ENCODE data around the gene GLTP. TPM values are rescaled to one million over a fixed set of nuclear protein-coding genes. Genes with fewer than 3 reads are reported as not detected.

Gene GLTP
- total and polyA plus RNA-seq, 2 of the 4 experiments (the other 2 are of a cell fraction): 34.4 to 58.4 TPM

DNA sequence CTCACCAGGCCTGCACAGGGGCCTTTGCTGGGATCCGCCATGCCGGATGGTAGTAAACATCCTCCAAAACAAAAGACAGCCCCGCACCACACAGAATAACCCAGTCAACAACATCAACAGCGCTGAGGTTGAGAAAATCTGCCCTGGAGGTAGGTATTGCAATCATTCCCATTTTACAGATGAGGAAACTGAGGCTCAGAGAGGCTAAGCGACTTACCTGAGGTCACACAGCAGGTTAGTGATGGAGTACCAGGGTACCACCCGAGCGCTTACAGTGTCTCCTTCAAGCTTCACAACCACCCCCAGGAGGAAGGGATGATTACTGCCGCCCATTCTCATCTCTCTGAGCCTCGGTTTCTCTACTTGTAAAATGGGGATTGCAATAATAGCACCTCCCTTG is 62.1 kb downstream of the GLTP start:
- TF ChIP-seq MXI1 (IDR thresholded peaks at IDR 0.05; ENCODE audit: borderline replicate concordance, low read depth, low read length) (no peak), MAZ (IDR thresholded peaks at IDR 0.05; ENCODE audit: borderline replicate concordance, low read depth, low read length) (no peak), RCOR1 (IDR thresholded peaks at IDR 0.05; ENCODE audit: insufficient replicate concordance, low read length) (no peak), MAFK (IDR thresholded peaks at IDR 0.05; ENCODE audit: low read depth, low read length) (no peak), POLR2A (IDR thresholded peaks at IDR 0.05; ENCODE audit: low read depth, low read length) (no peak), NFE2L2 (IDR thresholded peaks at IDR 0.05; ENCODE audit: low read depth, low read length) (no peak), FOS (IDR thresholded peaks at IDR 0.05; ENCODE audit: low read depth, low read length) (no peak), CHD1 (IDR thresholded peaks at IDR 0.05; ENCODE audit: low read depth, low read length) (no peak), RAD21 (IDR thresholded peaks at IDR 0.05; ENCODE audit: low read length) (no peak), CEBPB (IDR thresholded peaks at IDR 0.05; ENCODE audit: low read depth, low read length) (no peak), BHLHE40 (IDR thresholded peaks at IDR 0.05; ENCODE audit: low read depth, low read length) (no peak), SMC3 (IDR thresholded peaks at IDR 0.05; ENCODE audit: low read depth, low read length) (no peak), RFX5 (IDR thresholded peaks at IDR 0.05; ENCODE audit: low read depth, low read length) (no peak)
- TF ChIP-seq, protein P1, sequence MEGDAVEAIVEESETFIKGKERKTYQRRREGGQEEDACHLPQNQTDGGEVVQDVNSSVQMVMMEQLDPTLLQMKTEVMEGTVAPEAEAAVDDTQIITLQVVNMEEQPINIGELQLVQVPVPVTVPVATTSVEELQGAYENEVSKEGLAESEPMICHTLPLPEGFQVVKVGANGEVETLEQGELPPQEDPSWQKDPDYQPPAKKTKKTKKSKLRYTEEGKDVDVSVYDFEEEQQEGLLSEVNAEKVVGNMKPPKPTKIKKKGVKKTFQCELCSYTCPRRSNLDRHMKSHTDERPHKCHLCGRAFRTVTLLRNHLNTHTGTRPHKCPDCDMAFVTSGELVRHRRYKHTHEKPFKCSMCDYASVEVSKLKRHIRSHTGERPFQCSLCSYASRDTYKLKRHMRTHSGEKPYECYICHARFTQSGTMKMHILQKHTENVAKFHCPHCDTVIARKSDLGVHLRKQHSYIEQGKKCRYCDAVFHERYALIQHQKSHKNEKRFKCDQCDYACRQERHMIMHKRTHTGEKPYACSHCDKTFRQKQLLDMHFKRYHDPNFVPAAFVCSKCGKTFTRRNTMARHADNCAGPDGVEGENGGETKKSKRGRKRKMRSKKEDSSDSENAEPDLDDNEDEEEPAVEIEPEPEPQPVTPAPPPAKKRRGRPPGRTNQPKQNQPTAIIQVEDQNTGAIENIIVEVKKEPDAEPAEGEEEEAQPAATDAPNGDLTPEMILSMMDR (conservative IDR thresholded peaks at IDR 0.05; ENCODE audit: low read depth, low read length): no peak
- TF ChIP-seq, protein P2, sequence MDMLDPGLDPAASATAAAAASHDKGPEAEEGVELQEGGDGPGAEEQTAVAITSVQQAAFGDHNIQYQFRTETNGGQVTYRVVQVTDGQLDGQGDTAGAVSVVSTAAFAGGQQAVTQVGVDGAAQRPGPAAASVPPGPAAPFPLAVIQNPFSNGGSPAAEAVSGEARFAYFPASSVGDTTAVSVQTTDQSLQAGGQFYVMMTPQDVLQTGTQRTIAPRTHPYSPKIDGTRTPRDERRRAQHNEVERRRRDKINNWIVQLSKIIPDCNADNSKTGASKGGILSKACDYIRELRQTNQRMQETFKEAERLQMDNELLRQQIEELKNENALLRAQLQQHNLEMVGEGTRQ (IDR thresholded peaks at IDR 0.05; ENCODE audit: low read depth, low read length): no peak
- TF ChIP-seq, protein P3, sequence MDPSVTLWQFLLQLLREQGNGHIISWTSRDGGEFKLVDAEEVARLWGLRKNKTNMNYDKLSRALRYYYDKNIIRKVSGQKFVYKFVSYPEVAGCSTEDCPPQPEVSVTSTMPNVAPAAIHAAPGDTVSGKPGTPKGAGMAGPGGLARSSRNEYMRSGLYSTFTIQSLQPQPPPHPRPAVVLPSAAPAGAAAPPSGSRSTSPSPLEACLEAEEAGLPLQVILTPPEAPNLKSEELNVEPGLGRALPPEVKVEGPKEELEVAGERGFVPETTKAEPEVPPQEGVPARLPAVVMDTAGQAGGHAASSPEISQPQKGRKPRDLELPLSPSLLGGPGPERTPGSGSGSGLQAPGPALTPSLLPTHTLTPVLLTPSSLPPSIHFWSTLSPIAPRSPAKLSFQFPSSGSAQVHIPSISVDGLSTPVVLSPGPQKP (IDR thresholded peaks at IDR 0.05; ENCODE audit: borderline replicate concordance, low read depth, low read length): no peak
- in situ Hi-C loops (cut with MboI; ENCODE audit: low sequenced_read_pairs) (no loop called here), dilution Hi-C loops (cut with HindIII; ENCODE audit: low sequenced_read_pairs, unreplicated experiment) (no loop called here), intact Hi-C loops (cut with micrococcal nuclease) (no loop called here)
- Histone ChIP-seq H3K18ac (ENCODE audit: low read depth, low read length) (no peak overlapping the region), H3K36me3 (ENCODE audit: control insufficient read depth, insufficient read depth, low read length) (no peaks in the 10 kb centered on the region), H4K20me1 (ENCODE audit: insufficient read depth, low read length) (peaks cover 6% of the 10 kb centered on the region), H2AK9ac (replicated peaks; ENCODE audit: low read depth, low read length, poor library complexity) (no peak overlapping the region), H3K56ac (ENCODE audit: extremely low read depth, insufficient read depth, low read length) (no peak overlapping the region), H4K5ac (ENCODE audit: low read depth, low read length) (no peak overlapping the region), H3K23ac (ENCODE audit: low read depth, low read length) (no peak overlapping the region), H4K91ac (ENCODE audit: insufficient read depth, low read depth, low read length) (no peak overlapping the region), H3K4me2 (ENCODE audit: low read depth, low read length) (no peak overlapping the region), H3K9me3 (ENCODE audit: control insufficient read depth, insufficient read depth, low read length) (no peaks in the 10 kb centered on the region), H2AK5ac (ENCODE audit: low read depth, low read length) (no peak overlapping the region), H2BK20ac (ENCODE audit: low read depth, low read length) (no peak overlapping the region), H4K8ac (ENCODE audit: low read depth in 2 of 2, low read length in 2 of 2) (no peak overlapping the region), H3K79me1 (ENCODE audit: low read depth in 1 of 2, low read length in 2 of 2) (no peaks in the 10 kb centered on the region), H3K14ac (replicated peaks; ENCODE audit: low read depth, low read length) (no peak overlapping the region), H2AFZ (replicated peaks; ENCODE audit: low read length, poor library complexity) (no peak overlapping the region), H3K27ac (ENCODE audit: insufficient read depth, low read length) (no peak overlapping the region), H2BK15ac (ENCODE audit: low read depth, low read length) (no peak overlapping the region), H3K4ac (ENCODE audit: low read depth, low read length) (no peak overlapping the region), H2BK120ac (ENCODE audit: low read depth, low read length) (no peak overlapping the region), H3K4me1 (ENCODE audit: control insufficient read depth, insufficient read depth, low read length) (peaks cover 2% of the 10 kb centered on the region; the same call in 1 of the 2 replicates), H3K27me3 (ENCODE audit: control insufficient read depth, insufficient read depth, low read length) (no peaks in the 10 kb centered on the region), H3K4me3 (ENCODE audit: insufficient read depth, low read depth, low read length) (no peak overlapping the region), H2BK5ac (ENCODE audit: low read depth, low read length, poor library complexity, severe bottlenecking) (no peak overlapping the region), H3K9ac (ENCODE audit: low read depth, low read length) (no peak overlapping the region), H3K9me1 (ENCODE audit: insufficient read depth, low read length) (peaks cover 3% of the 10 kb centered on the region; the same call in 1 of the 2 replicates)
- ATAC-seq (ENCODE audit: low read depth) (no peak), DNase-seq (no peak)
- no CpG with 5 or more reads among the region's 9 CpGs for WGBS, 2 experiments (ENCODE audit: extremely low coverage in 2 of 2, insufficient read length in 1 of 2)
- CTCF ChIA-PET: interaction anchor here (1.1 kb wide), 1 partner anchor 27 kb away, joined by 3 read pairs; no protein-coding TSS in a partner anchor
- POLR2A ChIA-PET (ENCODE audit: unreplicated experiment): no interaction called here
- no TSS peak for BruUV-seq (replicated peaks)
